HG03060 (cell line): ENCODE measurements around the gene GOLGB1.
"Not testable (repeated sequence)": the region's sequence is repeated elsewhere in the genome, so short reads cannot be mapped to it uniquely, and the experiment has no call there.

Experiments used
- ATAC-seq: cut with Tn5 transposase; IDR thresholded peaks from one replicate; pipeline ENCODE4 v1.9.1; 2021; ENCODE audit warnings: low read depth, moderate number of reproducible peaks; ENCODE audit not compliant: unreplicated experiment

GOLGB1 gene

GRCh38 chr3:121692010-121692699, 57.4 kb downstream of the GOLGB1 start:
- ATAC-seq, result no peak

GRCh38 chr3:121690777-121691405, 58.6 kb downstream of the GOLGB1 start:
- ATAC-seq, result no peak

GRCh38 chr3:121688747-121689146, 60.8 kb downstream of the GOLGB1 start:
- ATAC-seq, result not testable (repeated sequence)

- no peak for ATAC-seq
Observed at GRCh38 chr3:121681792-121682191, 67.7 kb downstream of the GOLGB1 start.

GRCh38 chr3:121677141-121677540, 72.4 kb downstream of the GOLGB1 start:
- no peak for ATAC-seq

GRCh38 chr3:121670676-121671075, 78.9 kb downstream of the GOLGB1 start:
- no peak for ATAC-seq

- no peak for ATAC-seq
Observed at GRCh38 chr3:121667333-121667732, 82.2 kb downstream of the GOLGB1 start.

- ATAC-seq, result no peak
Observed at GRCh38 chr3:121665488-121665887, 84.1 kb downstream of the GOLGB1 start.

GRCh38 chr3:121663171-121663847, 86.2 kb downstream of the GOLGB1 start:
- ATAC-seq, result no peak

- no peak for ATAC-seq
Observed at GRCh38 chr3:121662742-121663141, 86.8 kb downstream of the GOLGB1 start.

- no peak for ATAC-seq
Observed at GRCh38 chr3:121661376-121661775, 88.2 kb downstream of the GOLGB1 start.

GRCh38 chr3:121660356-121661171, 89.0 kb downstream of the GOLGB1 start, which contains the start of gene HCLS1:
Gene HCLS1 (minus strand): TSS chr3:121660903. CDS start chr3:121658347, 2,556 bp downstream.
- ATAC-seq, result peak; percentile 70

GRCh38 chr3:121659586-121659985, 90.0 kb downstream of the GOLGB1 start:
- ATAC-seq, result no peak

- ATAC-seq, result no peak
Observed at GRCh38 chr3:121658716-121659435, 90.7 kb downstream of the GOLGB1 start.

GRCh38 chr3:121654493-121655385, 94.8 kb downstream of the GOLGB1 start:
- peak; percentile 55 for ATAC-seq

- no peak for ATAC-seq
Observed at GRCh38 chr3:121651684-121652083, 97.9 kb downstream of the GOLGB1 start.

- no peak for ATAC-seq
Observed at GRCh38 chr3:121649645-121650044, 99.9 kb downstream of the GOLGB1 start.

- ATAC-seq, result no peak
Observed at GRCh38 chr3:121648219-121648958, 101.2 kb downstream of the GOLGB1 start.
